Inflammatory macrophage treated with lipopolysaccharide for 4 hours (primary cell): Measurements from ENCODE around the gene COMMD3.
"Not testable (repeated sequence)": the region's sequence is repeated elsewhere in the genome, so short reads cannot be mapped to it uniquely, and the experiment has no call there.

Experiments
- DNase-seq: peaks from one replicate; pipeline ENCODE4 v3.0.0-alpha.2; 2020

COMMD3 gene

GRCh38 chr10:22316286-22317075 lies at the start of gene COMMD3:
COMMD3 (plus strand) TSS chr10:22316388; CDS start chr10:22316418, 30 bp downstream.
- DNase-seq, result peak; percentile 87

GRCh38 chr10:22268503-22268902 lies 47.7 kb upstream of the COMMD3 start:
- no peak for DNase-seq

DNA sequence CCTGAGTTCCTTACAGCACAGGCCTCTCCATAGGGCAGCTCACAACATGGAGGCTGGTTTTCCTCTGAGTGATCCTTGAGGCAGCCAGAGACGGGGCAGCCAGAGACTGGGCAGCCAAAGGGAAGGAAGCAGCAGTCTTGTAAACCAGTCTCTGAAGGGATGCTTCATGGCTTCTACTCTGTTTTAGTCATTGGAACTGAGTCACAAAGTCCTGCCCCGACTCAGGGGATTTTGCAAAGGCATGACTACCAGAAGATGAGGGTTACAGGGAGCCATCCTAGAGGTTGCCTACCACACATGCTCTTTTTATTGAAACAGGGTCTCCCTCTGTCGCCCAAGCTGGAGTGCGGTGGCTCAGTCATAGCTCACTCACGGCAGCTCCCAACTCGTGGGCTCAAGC lies 44.4 kb upstream of the COMMD3 start:
- DNase-seq, result no peak

DNA sequence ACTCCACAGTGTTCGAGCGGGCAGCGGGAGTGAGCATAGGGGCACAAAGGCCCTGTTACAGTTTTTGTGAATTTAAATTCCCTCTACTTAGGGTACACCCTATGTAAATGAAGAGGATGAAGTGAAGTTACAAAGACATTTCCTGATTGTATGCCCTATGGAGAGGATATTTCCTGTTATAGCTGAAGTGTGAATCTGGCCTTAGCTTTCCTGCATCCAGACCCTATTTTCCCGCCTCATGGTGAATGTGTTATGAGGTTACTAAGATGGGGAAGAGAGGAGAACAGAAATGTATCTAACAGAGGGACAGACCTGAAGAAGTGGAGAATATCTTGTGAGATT lies 37.8 kb upstream of the COMMD3 start:
- no peak for DNase-seq

DNA sequence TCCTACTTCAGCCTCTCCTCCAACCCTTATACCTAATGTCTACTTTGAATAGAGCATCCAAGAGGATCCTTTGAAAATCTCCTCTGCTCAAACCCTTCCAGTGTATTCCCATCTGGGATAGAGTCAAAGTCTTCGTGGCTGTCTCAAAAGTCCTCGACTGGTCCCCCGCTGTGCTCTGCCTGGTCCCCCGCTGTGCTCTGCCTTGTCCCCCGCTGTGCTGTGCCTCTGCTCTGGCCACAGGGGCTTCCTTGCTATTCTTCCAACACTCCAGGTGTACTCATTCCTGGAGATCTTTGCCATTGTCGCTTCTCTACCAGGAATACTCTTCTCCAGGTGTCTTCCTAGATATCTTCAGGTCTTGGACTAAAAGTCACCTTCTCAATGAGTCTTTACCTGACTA lies 36.1 kb upstream of the COMMD3 start:
- no peak for DNase-seq

- DNase-seq, result no peak
Measured at GRCh38 chr10:22285130-22285529, 31.1 kb upstream of the COMMD3 start.

- DNase-seq, result no peak
Measured at GRCh38 chr10:22293747-22294404, 22.3 kb upstream of the COMMD3 start.

- no peak for DNase-seq
Measured at GRCh38 chr10:22294694-22295093, 21.5 kb upstream of the COMMD3 start.

GRCh38 chr10:22301193-22301592 lies 15.0 kb upstream of the COMMD3 start:
- DNase-seq, result no peak

- no peak for DNase-seq
Measured at GRCh38 chr10:22303461-22303860, 12.7 kb upstream of the COMMD3 start.

DNA sequence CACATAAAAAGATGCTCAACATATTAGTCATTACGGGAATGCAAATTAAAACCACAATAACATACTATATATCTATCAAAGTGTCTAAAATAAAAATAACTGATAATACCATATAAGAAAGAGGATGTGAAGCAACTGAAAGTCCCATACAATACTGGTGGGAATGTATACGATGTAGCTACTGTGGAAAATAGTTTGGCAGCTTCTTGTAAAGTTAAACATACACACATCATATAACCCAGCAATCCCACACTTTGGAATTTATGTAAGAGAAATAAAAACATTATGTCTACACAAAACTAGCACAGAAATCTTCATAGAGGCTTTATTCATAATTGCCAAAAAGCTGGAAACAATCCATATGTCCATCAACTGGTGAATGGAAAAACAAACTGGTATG lies 10.5 kb upstream of the COMMD3 start:
- DNase-seq, result no peak

GRCh38 chr10:22308390-22308789 lies 7.8 kb upstream of the COMMD3 start:
- DNase-seq, result no peak

DNA sequence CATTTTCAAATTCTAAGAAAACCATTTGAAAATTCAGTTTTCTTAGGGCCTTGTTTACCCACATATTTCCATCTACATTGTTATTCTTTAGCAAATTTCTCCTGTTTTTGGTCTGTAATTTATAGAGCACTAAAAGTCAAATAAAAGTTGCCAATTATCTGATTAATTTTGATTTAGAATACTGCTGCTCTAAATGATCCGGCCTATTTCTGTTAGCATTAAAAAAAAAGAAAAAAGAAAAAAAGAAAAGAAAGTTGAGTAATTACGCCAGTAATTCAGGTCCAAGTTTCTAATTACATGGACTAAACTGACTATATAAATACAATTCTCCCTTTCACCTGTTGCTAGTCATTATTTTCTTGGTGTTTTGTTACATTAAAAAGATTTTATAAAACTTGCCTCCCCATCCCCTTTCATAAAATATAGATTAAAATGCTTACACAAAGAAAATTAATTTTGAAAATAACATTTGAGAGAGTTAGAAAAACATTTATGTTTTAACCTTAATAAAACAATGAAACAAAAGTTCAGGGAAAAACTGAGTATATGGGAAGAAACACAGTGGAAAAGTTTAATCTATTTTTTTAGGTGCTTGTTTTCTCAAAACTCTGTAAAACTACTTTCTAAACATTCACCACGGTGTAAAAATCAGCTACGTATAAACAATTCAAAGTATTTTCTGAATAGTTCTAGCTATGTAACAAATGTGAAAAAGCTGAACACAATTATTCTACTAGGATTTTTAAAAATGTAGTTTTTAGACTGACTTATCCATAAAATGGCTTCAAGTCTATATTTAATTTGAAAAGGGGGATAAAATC lies 6.8 kb upstream of the COMMD3 start:
- DNase-seq, result no peak

DNA sequence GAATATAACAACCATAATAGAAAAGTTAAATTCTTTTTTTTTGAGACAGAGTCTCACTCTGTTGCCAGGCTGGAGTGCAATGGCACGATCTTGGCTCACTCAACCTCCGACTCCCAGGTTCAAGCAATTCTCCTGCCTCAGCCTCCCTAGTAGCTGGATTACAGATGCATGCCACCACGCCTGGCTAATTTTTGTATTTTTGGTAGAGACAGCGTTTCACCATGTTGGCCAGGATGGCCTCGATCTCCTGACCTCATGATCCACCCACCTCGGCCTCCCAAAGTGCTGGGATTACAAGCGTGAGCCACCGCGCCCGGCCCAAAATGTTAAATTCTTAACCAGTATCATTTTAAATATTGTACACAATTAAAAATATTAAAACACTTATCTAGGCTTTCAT lies 6.2 kb upstream of the COMMD3 start:
- DNase-seq, result not testable (repeated sequence)

- DNase-seq, result no peak
Measured at GRCh38 chr10:22310928-22311327, 5.3 kb upstream of the COMMD3 start.

GRCh38 chr10:22314852-22315251 lies 1.3 kb upstream of the COMMD3 start:
- no peak for DNase-seq

GRCh38 chr10:22315455-22316285 lies 518 bp upstream of the COMMD3 start:
- DNase-seq, result no peak

- peak; percentile 35 for DNase-seq
Measured at GRCh38 chr10:22317076-22317370, 835 bp downstream of the COMMD3 start.

GRCh38 chr10:22317771-22318565 lies 1.8 kb downstream of the COMMD3 start:
- DNase-seq, result no peak

- no peak for DNase-seq
Measured at GRCh38 chr10:22318772-22319171, 2.6 kb downstream of the COMMD3 start.

- no peak for DNase-seq
Measured at GRCh38 chr10:22319547-22319979, 3.4 kb downstream of the COMMD3 start.

DNA sequence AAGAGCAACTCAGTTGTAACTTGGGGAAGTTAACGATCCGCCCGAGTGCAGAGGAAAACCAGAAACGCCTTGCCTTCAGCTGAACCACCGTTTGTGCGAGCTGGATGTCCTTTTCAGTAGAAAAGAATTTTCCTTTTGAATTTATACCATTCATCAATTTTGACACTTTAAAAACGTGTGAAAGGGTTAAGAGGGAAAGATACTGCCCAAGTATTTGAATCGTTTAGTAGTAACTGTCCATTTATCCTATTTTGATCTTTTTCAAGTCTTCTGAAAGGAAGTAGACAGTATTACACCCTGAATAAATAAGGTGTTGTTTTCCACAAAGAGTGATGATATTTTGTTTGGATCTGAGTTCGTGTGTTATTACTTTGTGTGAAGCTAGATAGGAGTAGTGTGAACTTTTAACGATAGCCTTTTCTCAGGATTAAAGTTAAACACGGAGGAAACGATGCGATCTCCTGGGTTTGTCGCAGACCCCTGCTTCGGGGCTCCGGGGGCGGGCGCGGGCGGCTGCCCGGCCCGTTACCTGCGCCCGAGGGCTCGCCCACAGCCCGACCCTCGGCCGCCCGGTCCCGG lies 3.9 kb downstream of the COMMD3 start:
- DNase-seq, result no peak
